ENCODE measurements around the gene INSRR.

GRCh38 chr1:156884560-156885184, 25.8 kb upstream of the INSRR start:
- no peak for TF ChIP-seq CTCF (IDR thresholded peaks at IDR 0.05)
- TF ChIP-seq ZNF263 (CRISPR knock-in tag; IDR thresholded peaks at IDR 0.05; ENCODE audit: low read depth): no peak
- no peak for TF ChIP-seq ZNF425 (CRISPR knock-in tag; conservative IDR thresholded peaks at IDR 0.05)
